Epithelial cell of esophagus (primary cell): Measurements from ENCODE around the gene RARB.

Experiments used
- DNase-seq: peaks from one replicate; pipeline ENCODE4 v3.0.0; 2010; ENCODE audit warnings: low read depth
- H3K4me3 ChIP-seq: 2 replicates; pipeline ENCODE4 v1.5.1; 2011; ENCODE audit warnings: mild to moderate bottlenecking, low read length, control low read depth
- CTCF ChIP-seq: IDR thresholded peaks from 2 replicates; pipeline ENCODE4 v1.5.1; 2011; ENCODE audit warnings: low read depth, mild to moderate bottlenecking, low read length, control low read depth, inconsistent platforms; ENCODE audit not compliant: insufficient read depth; ENCODE audit errors: missing control alignments

Gene RARB

GRCh38 chr3:25469558-25469957 is 41.5 kb downstream of the RARB start:
- DNase-seq, result no peak
- TF ChIP-seq CTCF, result no peak
- no peak overlapping the region for H3K4me3 ChIP-seq

- H3K4me3 ChIP-seq, result no peak overlapping the region
- TF ChIP-seq CTCF, result no peak
- DNase-seq, result no peak
These were observed 43.2 kb downstream of the RARB start for GRCh38 chr3:25471081-25471768.

DNA sequence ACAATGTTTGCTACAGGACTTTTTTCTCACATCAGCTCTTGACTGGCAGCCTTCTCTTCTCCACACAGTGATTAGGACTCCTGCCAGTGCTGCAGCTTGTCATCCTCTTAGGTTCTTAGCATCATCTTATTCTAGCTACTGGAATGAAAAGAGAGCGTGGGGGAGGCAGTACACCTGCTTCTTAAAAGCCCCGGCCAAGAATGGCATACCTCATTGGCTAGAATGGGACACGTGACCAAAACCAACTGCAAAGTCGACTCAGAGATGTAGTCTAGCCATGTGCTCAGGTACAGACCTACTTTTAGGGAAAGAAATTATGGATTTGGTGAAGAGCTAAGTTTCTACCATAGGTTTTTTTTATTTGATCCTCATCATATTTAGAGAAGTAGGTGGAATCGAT is 44.1 kb downstream of the RARB start:
- DNase-seq, result no peak
- H3K4me3 ChIP-seq, result no peak overlapping the region
- no peak for TF ChIP-seq CTCF

GRCh38 chr3:25472731-25473130 is 44.7 kb downstream of the RARB start:
- TF ChIP-seq CTCF, result no peak
- DNase-seq, result no peak

GRCh38 chr3:25473246-25473645 is 45.2 kb downstream of the RARB start:
- no peak overlapping the region for H3K4me3 ChIP-seq
- peak; percentile 44 for DNase-seq

More at GRCh38 chr3:25472731-25473130, 44.7 kb downstream of the RARB start:
- H3K4me3 ChIP-seq, result no peak overlapping the region

DNA sequence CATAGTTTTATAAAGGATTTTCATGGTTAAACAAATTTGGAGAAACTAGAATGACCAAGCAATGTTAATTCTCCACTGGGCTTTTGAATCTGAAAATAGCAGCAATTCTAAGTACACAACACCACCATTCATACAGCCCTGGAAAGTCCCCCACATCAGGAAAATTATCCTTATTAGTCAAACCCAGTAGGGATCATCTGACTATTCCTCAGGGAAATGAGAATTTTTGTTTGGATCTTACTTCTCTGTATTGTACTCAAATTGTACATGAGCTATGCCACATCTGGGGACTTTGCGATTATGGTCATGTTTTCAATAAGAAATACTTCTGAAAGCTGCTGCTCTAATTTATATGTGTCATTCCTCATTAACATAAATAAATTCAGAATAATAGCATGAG is 46.0 kb downstream of the RARB start:
- no peak for DNase-seq
- no peak for TF ChIP-seq CTCF
- no peak overlapping the region for H3K4me3 ChIP-seq

More at GRCh38 chr3:25473246-25473645, 45.2 kb downstream of the RARB start:
- TF ChIP-seq CTCF, result no peak

- TF ChIP-seq CTCF, result no peak
- no peak for DNase-seq
These were observed 48.6 kb downstream of the RARB start for GRCh38 chr3:25476639-25477038.

More at GRCh38 chr3:25476639-25477038, 48.6 kb downstream of the RARB start:
- no peak overlapping the region for H3K4me3 ChIP-seq
